CD8-positive, alpha-beta memory T cell (primary cell): Measurements from ENCODE around the gene KRTAP5-8. TPM values are rescaled to one million over a fixed set of nuclear protein-coding genes. Genes with fewer than 3 reads are reported as not detected.
"Not testable (repeated sequence)": the region's sequence is repeated elsewhere in the genome, so short reads cannot be mapped to it uniquely, and the experiment has no call there.

Experiments
- CTCF ChIA-PET: fragments of 350-600 bp; sonication (Branson Sonifier 250); formaldehyde crosslinking; loops from one replicate; lab custom pipeline; 2021; ENCODE audit warnings: antibody characterized with exemption; lab: Charles Lee
- POLR2A ChIA-PET: fragments of 350-600 bp; sonication (Branson Sonifier 250); formaldehyde crosslinking; loops from one replicate; lab custom pipeline; 2021; ENCODE audit warnings: antibody characterized with exemption; lab: Charles Lee
- DNase-seq, 5 donors: peaks; one replicate each; pipeline versions ENCODE4 v3.0.0 to v3.0.0-alpha.2; 2020 to 2022; ENCODE audit warnings: mixed read lengths in 1 of 5
- H3K27ac ChIP-seq: one replicate; pipeline ENCODE4 v1.7.0; 2013; ENCODE audit warnings: low read depth, mild to moderate bottlenecking, low read length, moderate library complexity
- H3K27me3 ChIP-seq: 2 replicates; pipeline ENCODE4 v1.7.0; 2013; ENCODE audit warnings: low read length, mild to moderate bottlenecking; ENCODE audit not compliant: insufficient read depth, poor library complexity, severe bottlenecking
- H3K36me3 ChIP-seq: 2 replicates; pipeline ENCODE4 v1.7.0; 2013; ENCODE audit warnings: mild to moderate bottlenecking, low read length, moderate library complexity; ENCODE audit not compliant: insufficient read depth
- H3K4me1 ChIP-seq: 2 replicates; pipeline ENCODE4 v1.7.0; 2013; ENCODE audit warnings: mild to moderate bottlenecking, low read length, moderate library complexity; ENCODE audit not compliant: insufficient read depth
- H3K4me3 ChIP-seq: 2 replicates; pipeline ENCODE4 v1.7.0; 2013; ENCODE audit warnings: mild to moderate bottlenecking, low read length
- H3K9me3 ChIP-seq: 2 replicates; pipeline ENCODE4 v1.7.0; 2013; ENCODE audit warnings: mild to moderate bottlenecking, low read length
- H3K27ac Mint-ChIP-seq, 8 donors: one replicate each; pipeline ENCODE4 v1.8.0; 2020 to 2021; ENCODE audit warnings: mixed read lengths in 8 of 8, mild to moderate bottlenecking in 6 of 8, inconsistent platforms in 3 of 8, moderate library complexity in 3 of 8
- H3K27me3 Mint-ChIP-seq, 2 donors: one replicate each; pipeline ENCODE4 v1.8.0; 2020 to 2021; ENCODE audit warnings: mixed read lengths in 2 of 2, mild to moderate bottlenecking in 1 of 2, moderate library complexity in 1 of 2
- H3K36me3 Mint-ChIP-seq, 3 donors: one replicate each; pipeline ENCODE4 v1.8.0; 2020 to 2021; ENCODE audit warnings: mixed read lengths in 3 of 3, inconsistent platforms in 1 of 3, mild to moderate bottlenecking in 1 of 3
- H3K4me1 Mint-ChIP-seq, 3 donors: one replicate each; pipeline ENCODE4 v1.8.0; 2020 to 2021; ENCODE audit warnings: mixed read lengths in 3 of 3, inconsistent platforms in 1 of 3, mild to moderate bottlenecking in 1 of 3
- H3K4me3 Mint-ChIP-seq, 7 donors: one replicate each; pipeline ENCODE4 v1.8.0; 2020 to 2021; ENCODE audit warnings: mixed read lengths in 7 of 7, mild to moderate bottlenecking in 6 of 7, moderate library complexity in 4 of 7, inconsistent platforms in 2 of 7
- H3K9me3 Mint-ChIP-seq, 5 donors: one replicate each; pipeline ENCODE4 v1.8.0; 2020 to 2022; ENCODE audit warnings: mixed read lengths in 5 of 5, mild to moderate bottlenecking in 3 of 5, moderate library complexity in 2 of 5, inconsistent platforms in 1 of 5
- polyA plus RNA-seq: library from polyadenylated mRNA; unstranded; fragments of 300-500 nt; fragmentation: Illumina TruSeq; gene quantifications from one replicate; pipeline ENCODE4 v1.2.3, GENCODE V29; 2021
- total RNA-seq, 2 experiments: library from RNA; stranded (reverse); gene quantifications; one replicate each; pipeline ENCODE4 v1.2.3, GENCODE V29; 2021

Gene KRTAP5-8
- total and polyA plus RNA-seq, 3 experiments from 2014 or later = not detected

GRCh38 chr11:71576688-71577465 is 39.1 kb downstream of the KRTAP5-8 start:
- H3K27me3 ChIP-seq, H3K4me3 ChIP-seq, H3K27ac ChIP-seq, H3K36me3 Mint-ChIP-seq, H3K4me3 Mint-ChIP-seq, DNase-seq, H3K9me3 ChIP-seq, POLR2A ChIA-PET, CTCF ChIA-PET, H3K36me3 ChIP-seq, H3K27ac Mint-ChIP-seq, H3K4me1 ChIP-seq, H3K9me3 Mint-ChIP-seq: not testable (repeated sequence)
- Mint-ChIP-seq H3K27me3 (peaks cover 15 to 21% of the 10 kb centered on the region in 2 donors), H3K4me1 (peaks cover 5 to 10% (median 10%) of the 10 kb centered on the region in 3 donors)

DNA sequence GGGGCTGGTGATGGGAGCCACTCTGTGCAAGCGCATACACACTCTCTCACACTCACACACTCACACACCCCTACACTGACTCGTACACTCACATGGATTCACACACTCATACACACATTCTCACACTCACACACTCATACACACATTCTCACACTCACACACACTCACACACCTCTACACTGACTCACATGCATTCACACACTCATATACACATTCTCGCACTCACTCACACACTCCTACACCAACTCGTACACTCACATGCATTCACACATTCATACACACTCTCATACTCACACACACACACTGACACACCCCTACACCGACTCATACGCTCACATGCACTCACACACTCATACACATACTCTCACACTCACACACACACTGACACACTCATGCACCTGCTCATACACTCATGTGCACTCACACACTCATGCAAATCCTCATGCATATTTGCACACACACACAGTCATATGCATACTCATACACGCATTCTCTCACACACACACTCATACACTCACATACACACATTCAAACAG is 39.7 kb downstream of the KRTAP5-8 start:
- DNase-seq = no peak

GRCh38 chr11:71579513-71579912 is 41.7 kb downstream of the KRTAP5-8 start:
- H3K4me1 ChIP-seq, POLR2A ChIA-PET, H3K27ac Mint-ChIP-seq, H3K4me3 ChIP-seq, H3K36me3 Mint-ChIP-seq, H3K9me3 Mint-ChIP-seq, H3K27ac ChIP-seq, H3K36me3 ChIP-seq, H3K9me3 ChIP-seq, DNase-seq, H3K27me3 ChIP-seq, H3K4me3 Mint-ChIP-seq: not testable (repeated sequence)
- Mint-ChIP-seq H3K27me3 (peaks cover 14 to 25% of the 10 kb centered on the region in 2 donors), H3K4me1 (peaks cover 5 to 10% (median 10%) of the 10 kb centered on the region in 3 donors)
- CTCF ChIA-PET = interaction anchor here (1.0 kb wide), 1 partner anchor 8 kb away, joined by 3 read pairs; no protein-coding TSS in a partner anchor

More for the DNA sequence above, 39.7 kb downstream of the KRTAP5-8 start:
- H3K4me3 Mint-ChIP-seq = no peak overlapping the region
- no peaks in the 10 kb centered on the region for H3K36me3 ChIP-seq
- CTCF ChIA-PET = no interaction called here
- no peaks in the 10 kb centered on the region for H3K27me3 ChIP-seq
- no peaks in the 10 kb centered on the region for H3K36me3 Mint-ChIP-seq
- no peak overlapping the region for H3K27ac Mint-ChIP-seq
- peaks cover 5 to 10% (median 10%) of the 10 kb centered on the region in 3 donors for H3K4me1 Mint-ChIP-seq
- no peaks in the 10 kb centered on the region for H3K9me3 ChIP-seq
- POLR2A ChIA-PET = no interaction called here
- no peaks in the 10 kb centered on the region for H3K9me3 Mint-ChIP-seq
- H3K4me1 ChIP-seq = no peaks in the 10 kb centered on the region
- H3K27me3 Mint-ChIP-seq = peaks cover 18 to 25% of the 10 kb centered on the region in 2 donors
- no peak overlapping the region for H3K27ac ChIP-seq
- H3K4me3 ChIP-seq = no peak overlapping the region

GRCh38 chr11:71580057-71581003 is 42.5 kb downstream of the KRTAP5-8 start:
- Mint-ChIP-seq H3K27ac (no peak overlapping the region), H3K4me1 (peaks cover 5 to 10% (median 10%) of the 10 kb centered on the region in 3 donors), H3K4me3 (no peak overlapping the region), H3K9me3 (no peaks in the 10 kb centered on the region), H3K36me3 (no peaks in the 10 kb centered on the region), H3K27me3 (peaks cover 14 to 31% of the 10 kb centered on the region in 2 donors)
- no peaks in the 10 kb centered on the region for H3K9me3 ChIP-seq
- H3K4me1 ChIP-seq = no peaks in the 10 kb centered on the region
- no peak for DNase-seq
- H3K36me3 ChIP-seq = no peaks in the 10 kb centered on the region
- CTCF ChIA-PET = interaction anchor here (1.0 kb wide), 1 partner anchor 9 kb away, joined by 3 read pairs; no protein-coding TSS in a partner anchor
- H3K27ac ChIP-seq = no peak overlapping the region
- POLR2A ChIA-PET = no interaction called here
- no peak overlapping the region for H3K4me3 ChIP-seq
- H3K27me3 ChIP-seq = no peaks in the 10 kb centered on the region

DNA sequence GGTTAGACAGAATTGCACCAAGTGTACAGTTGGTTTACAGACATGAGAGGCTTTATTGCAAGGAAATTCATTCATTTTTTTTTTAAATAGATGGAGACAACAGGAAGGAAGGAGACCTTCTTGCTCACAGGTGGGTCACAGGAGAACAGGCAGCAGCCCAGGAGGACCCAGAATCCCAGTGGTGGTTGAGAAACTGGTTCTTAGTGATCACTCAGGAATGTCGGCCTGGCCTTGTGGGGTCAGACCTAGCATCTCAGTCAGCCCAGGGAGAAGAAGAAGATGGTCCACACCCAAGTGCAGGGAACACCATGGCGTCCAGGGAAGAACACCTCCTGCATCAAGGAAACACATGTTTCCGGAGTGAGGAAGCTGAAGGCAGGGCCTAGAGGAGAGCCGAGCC is 44.0 kb downstream of the KRTAP5-8 start:
- H3K27ac ChIP-seq = no peak overlapping the region
- H3K9me3 ChIP-seq = no peaks in the 10 kb centered on the region
- H3K4me3 Mint-ChIP-seq = no peak overlapping the region
- POLR2A ChIA-PET = no interaction called here
- H3K4me3 ChIP-seq = no peak overlapping the region
- H3K36me3 ChIP-seq = no peaks in the 10 kb centered on the region
- H3K27me3 ChIP-seq = no peaks in the 10 kb centered on the region
- H3K27me3 Mint-ChIP-seq = peaks cover 13 to 39% of the 10 kb centered on the region in 2 donors
- CTCF ChIA-PET = no interaction called here
- no peaks in the 10 kb centered on the region for H3K9me3 Mint-ChIP-seq
- DNase-seq = no peak
- H3K36me3 Mint-ChIP-seq = no peaks in the 10 kb centered on the region
- no peaks in the 10 kb centered on the region for H3K4me1 ChIP-seq
- H3K4me1 Mint-ChIP-seq = peaks cover 5 to 10% (median 10%) of the 10 kb centered on the region in 3 donors
- no peak overlapping the region for H3K27ac Mint-ChIP-seq

DNA sequence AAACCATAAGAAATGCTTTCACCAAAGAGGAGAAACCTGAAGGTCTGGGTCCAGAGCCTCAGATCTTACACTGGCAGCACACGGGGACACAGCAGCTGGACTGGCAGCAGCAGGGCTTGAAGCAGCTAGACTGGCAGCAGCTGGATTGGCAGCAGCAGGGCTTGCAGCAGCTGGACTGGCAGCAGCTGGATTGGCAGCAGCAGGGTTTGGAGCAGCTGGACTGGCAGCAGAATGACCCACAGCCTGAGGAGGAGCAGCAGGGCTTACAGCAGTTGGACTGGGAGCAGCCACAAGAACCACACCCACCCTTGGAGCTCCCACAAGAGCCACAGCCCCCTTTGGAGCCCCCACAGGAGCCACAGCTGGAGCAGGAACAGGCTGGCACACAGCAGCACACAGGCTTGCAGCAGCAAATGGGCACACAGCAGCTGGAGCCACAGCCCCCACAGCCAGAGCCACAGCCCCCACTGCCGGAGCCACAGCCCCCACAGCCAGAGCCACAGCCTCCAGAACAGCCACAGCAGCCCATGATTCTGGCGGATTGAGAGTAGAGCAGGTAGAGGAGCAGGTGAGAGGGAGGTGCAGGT is 44.6 kb downstream of the KRTAP5-8 start, which contains the start of gene KRTAP5-11:
TSS of gene KRTAP5-11 (minus strand) at position 567 of the 587 bp plus-strand sequence. CDS start at position 529, 38 bp downstream.
- CTCF ChIA-PET = no interaction called here
- POLR2A ChIA-PET = no interaction called here
- H3K4me3 ChIP-seq = no peak within 1 kb of the TSS
- Mint-ChIP-seq H3K4me1 (peaks cover 5 to 10% (median 10%) of the 10 kb centered on the region in 3 donors), H3K36me3 (no peaks in the 10 kb centered on the region), H3K27me3 (peaks cover 13 to 39% of the 10 kb centered on the region in 2 donors), H3K9me3 (no peaks in the 10 kb centered on the region), H3K27ac (no peak within 1 kb of the TSS), H3K4me3 (no peak within 1 kb of the TSS)
- no peak for DNase-seq
- no peak within 1 kb of the TSS for H3K27ac ChIP-seq
- no peaks in the 10 kb centered on the region for H3K9me3 ChIP-seq
- no peaks in the 10 kb centered on the region for H3K36me3 ChIP-seq
- no peaks in the 10 kb centered on the region for H3K4me1 ChIP-seq
- no peaks in the 10 kb centered on the region for H3K27me3 ChIP-seq

- H3K4me3 Mint-ChIP-seq, H3K9me3 Mint-ChIP-seq, H3K36me3 ChIP-seq, H3K27ac Mint-ChIP-seq, H3K4me1 ChIP-seq, H3K4me3 ChIP-seq, DNase-seq, POLR2A ChIA-PET, H3K27me3 ChIP-seq, H3K36me3 Mint-ChIP-seq, CTCF ChIA-PET, H3K27ac ChIP-seq, H3K9me3 ChIP-seq: not testable (repeated sequence)
- Mint-ChIP-seq H3K27me3 (peaks cover 13 to 39% of the 10 kb centered on the region in 2 donors), H3K4me1 (peaks cover 5 to 10% (median 10%) of the 10 kb centered on the region in 3 donors)
Measured at GRCh38 chr11:71582969-71583368, 45.1 kb downstream of the KRTAP5-8 start.
